ENCODE data around the gene RAE1.

The RAE1 gene

DNA sequence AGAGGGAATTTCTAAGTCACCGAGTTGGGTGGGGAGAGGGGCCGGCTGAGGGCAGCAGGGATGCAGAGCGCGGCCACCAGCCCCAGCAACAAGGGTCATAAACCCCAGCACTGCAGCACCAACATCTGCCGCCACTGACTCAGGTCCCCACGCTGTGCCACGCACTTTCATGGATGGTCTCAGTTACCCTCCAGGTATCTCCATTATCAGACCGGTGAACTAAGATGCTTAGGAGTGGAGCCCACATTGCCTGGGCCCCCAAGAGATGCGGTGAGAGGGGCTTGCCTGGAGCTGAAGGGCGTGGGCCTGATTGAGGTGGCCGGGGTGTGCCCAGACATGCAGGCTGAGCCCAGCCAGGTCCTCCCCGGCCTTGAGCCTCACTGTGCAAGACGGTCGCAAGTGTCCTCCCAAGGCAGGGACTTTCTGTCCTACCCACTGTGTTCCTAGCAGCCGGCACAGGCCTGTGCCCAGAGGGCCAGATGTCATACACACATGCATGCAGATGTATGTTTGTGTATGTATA is 59.4 kb downstream of the RAE1 start:
- DNase-seq (ENCODE audit: low read depth) = no peak
- TF ChIP-seq, protein P1, sequence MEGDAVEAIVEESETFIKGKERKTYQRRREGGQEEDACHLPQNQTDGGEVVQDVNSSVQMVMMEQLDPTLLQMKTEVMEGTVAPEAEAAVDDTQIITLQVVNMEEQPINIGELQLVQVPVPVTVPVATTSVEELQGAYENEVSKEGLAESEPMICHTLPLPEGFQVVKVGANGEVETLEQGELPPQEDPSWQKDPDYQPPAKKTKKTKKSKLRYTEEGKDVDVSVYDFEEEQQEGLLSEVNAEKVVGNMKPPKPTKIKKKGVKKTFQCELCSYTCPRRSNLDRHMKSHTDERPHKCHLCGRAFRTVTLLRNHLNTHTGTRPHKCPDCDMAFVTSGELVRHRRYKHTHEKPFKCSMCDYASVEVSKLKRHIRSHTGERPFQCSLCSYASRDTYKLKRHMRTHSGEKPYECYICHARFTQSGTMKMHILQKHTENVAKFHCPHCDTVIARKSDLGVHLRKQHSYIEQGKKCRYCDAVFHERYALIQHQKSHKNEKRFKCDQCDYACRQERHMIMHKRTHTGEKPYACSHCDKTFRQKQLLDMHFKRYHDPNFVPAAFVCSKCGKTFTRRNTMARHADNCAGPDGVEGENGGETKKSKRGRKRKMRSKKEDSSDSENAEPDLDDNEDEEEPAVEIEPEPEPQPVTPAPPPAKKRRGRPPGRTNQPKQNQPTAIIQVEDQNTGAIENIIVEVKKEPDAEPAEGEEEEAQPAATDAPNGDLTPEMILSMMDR (IDR thresholded peaks at IDR 0.05; ENCODE audit: low read depth, low read length, missing control alignments) = no peak
- H3K4me3 ChIP-seq (ENCODE audit: low read depth, low read length) = no peak overlapping the region

DNA sequence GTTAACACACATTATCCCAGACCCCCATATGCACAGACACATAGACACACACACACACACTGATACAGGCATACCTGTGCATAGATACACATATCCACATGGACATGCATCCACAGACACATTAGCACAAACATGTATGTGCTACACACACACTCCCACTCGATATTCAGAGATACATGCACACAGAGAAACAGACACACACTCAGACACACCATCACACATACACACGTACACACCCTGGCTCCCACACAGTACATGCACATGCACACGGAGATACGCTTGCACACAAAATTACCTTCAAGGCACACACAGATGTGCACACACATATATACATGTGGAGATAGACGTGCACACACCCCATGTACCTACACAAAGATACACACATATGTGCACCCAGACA is 59.9 kb downstream of the RAE1 start:
- DNase-seq (ENCODE audit: low read depth) = no peak
- no peak overlapping the region for H3K4me3 ChIP-seq (ENCODE audit: low read depth, low read length)
- TF ChIP-seq, protein P1 (IDR thresholded peaks at IDR 0.05; ENCODE audit: low read depth, low read length, missing control alignments) = no peak

DNA sequence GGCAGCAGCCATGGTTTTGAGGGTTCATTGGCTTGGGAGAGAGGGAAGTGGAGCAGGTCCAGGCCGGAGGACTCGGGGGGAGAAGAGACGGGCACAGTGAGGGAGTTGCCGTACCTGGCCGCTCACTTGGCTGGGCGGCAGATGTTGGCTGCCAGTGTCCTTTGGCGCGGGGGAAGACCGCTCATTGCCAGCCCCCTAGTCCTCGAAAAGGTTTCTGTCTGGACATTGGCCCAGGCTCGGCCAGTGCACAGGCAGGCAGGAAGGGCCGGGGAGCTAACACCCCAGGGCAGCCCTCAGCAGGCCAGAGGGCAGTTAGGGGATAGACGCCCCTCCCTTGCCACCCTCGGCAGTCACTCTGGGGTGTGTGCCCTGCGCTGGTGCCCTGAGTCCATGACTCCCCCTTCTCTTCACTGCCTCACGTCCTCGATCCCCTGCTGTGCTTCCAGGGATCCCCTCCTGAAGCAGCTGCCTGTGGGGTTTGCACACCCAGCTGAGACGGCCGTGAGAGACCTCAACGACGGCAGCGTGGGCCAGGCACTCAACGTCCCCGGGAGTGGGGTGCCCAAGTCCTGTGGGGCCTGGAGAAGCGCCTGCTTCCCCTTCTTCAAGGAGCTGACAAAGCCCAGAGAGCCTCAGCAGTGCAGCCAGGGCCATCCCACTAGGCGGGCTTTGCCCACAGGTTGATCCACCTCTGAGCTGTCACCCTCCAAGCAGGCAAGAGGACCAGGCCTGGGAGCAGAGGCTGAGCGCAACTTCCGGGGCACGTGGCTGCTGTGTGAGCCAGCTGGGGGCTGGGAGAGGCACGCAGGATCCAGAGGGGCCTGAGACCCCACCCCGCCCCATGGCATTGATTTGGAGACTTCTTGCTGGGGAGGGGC is 60.6 kb downstream of the RAE1 start:
- H3K4me3 ChIP-seq (ENCODE audit: low read depth, low read length) = no peak overlapping the region
- TF ChIP-seq, protein P1 (IDR thresholded peaks at IDR 0.05; ENCODE audit: low read depth, low read length, missing control alignments) = no peak
- no peak for DNase-seq (ENCODE audit: low read depth)

DNA sequence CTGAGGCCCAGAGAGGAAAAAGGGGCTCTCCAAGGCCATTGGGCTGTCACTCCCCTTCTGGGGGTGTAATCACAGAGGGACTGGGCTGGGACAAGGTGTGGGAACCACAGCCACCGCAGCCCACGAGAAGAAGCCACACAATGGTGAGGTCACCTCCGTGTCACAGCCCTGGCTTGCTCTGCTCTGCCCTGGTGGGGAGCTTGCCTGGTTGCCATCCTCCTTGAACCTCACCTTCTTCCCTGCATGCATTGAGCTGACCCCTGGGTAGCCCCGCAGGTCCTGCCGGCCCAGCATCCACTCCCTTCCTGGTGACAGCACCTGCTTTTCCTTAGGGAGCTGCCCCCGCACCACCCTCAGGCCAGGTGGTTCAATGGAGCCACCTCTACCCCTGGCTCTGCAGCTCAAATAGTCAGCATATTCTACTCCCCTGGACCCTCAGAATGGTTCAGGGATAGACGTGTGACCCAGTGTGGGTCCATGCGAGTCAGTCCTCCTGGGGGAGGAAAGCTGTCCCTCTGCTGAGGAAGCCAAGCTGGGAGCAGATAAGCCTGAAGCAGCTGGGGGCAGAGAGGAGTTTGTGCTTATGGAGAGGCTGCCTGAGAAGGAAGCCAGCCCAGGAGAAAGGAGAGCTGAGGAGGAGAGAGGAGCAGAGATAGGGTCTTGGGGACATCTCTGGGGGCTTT is 61.4 kb downstream of the RAE1 start:
- TF ChIP-seq, protein P1 (IDR thresholded peaks at IDR 0.05; ENCODE audit: low read depth, low read length, missing control alignments) = no peak
- no peak for DNase-seq (ENCODE audit: low read depth)
- no peak overlapping the region for H3K4me3 ChIP-seq (ENCODE audit: low read depth, low read length)

DNA sequence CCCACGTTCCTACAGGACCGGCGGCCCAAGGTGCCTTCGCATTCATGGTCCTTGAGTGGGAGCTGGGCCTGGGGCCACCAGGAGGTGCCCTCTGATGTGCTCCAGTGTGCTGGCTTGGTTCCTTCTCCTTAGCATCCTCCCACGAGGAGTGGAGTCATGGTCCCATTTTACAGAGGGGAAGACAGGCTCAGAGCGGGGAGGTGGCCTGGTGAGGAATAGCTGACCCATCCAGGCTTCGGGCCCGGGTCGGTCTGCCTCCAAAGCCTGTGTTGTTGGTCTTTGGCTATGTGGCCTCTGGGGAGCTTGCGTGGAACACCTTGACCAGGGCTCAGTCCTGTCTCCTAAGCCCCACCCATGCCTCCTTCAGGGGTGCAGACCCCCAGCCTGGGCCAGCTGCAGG is 62.9 kb downstream of the RAE1 start:
- TF ChIP-seq, protein P1 (IDR thresholded peaks at IDR 0.05; ENCODE audit: low read depth, low read length, missing control alignments) = no peak
- DNase-seq (ENCODE audit: low read depth) = no peak
- H3K4me3 ChIP-seq (ENCODE audit: low read depth, low read length) = no peak overlapping the region

DNA sequence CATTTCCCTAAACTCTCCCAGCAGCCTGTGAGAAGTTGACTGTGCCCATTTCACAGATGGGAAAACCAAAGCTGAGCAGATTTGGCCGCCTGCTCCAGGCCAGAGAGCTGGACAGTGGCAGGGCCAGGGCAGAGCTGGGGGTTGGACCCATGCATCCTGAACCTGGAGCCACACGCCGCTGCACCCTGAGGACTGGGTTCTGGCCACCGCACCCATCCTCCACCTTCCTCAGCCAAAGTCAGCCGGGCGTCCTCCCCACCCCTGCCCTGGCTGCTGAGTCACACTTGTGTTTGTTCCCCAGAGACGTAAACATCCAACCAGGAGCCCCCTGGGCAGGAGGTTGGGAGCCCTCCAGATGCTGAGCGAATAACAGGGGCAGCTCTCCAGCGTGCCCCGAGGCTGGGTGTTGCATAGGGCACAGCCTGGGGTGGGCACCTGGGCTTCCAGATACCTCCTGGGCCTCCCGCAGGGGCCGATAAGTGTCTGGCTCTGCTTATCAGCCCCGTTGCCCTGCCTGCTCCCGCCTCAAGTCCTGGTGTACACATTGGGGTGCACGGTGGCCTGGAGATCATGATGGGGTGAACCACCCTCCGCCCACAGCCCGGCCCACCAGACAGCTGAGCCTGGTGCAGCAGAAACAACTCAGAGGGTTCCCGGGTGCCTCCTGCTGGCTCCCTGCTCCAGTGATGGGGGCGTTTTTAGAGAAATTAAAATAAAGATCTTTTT is 64.0 kb downstream of the RAE1 start:
- DNase-seq (ENCODE audit: low read depth) = no peak
- H3K4me3 ChIP-seq (ENCODE audit: low read depth, low read length) = no peak overlapping the region
- TF ChIP-seq, protein P1 (IDR thresholded peaks at IDR 0.05; ENCODE audit: low read depth, low read length, missing control alignments) = no peak

All from GM12864 (cell line).